Testis (tissue), 3 donors: ENCODE results near the gene LTBR. TPM values are rescaled to one million over a fixed set of nuclear protein-coding genes. Genes with fewer than 3 reads are reported as not detected.

Source experiments
- DNase-seq: peaks from one replicate; pipeline ENCODE4 v3.0.0-alpha.2; 2019
- H3K27ac ChIP-seq, 2 donors: fragments of 200-600 bp; sonication (generic); one replicate each; pipeline ENCODE4 v1.5.1; 2019
- H3K27me3 ChIP-seq: fragments of 200-600 bp; sonication (generic); one replicate; pipeline ENCODE4 v1.5.1; 2019
- H3K36me3 ChIP-seq: fragments of 200-600 bp; sonication (generic); one replicate; pipeline ENCODE4 v1.5.1; 2017; ENCODE audit warnings: low read depth; ENCODE audit errors: missing control alignments
- H3K4me1 ChIP-seq: fragments of 200-600 bp; sonication (generic); one replicate; pipeline ENCODE4 v1.5.1; 2019
- H3K4me3 ChIP-seq, 2 donors: fragments of 200-600 bp; sonication (generic); one replicate each; pipeline ENCODE4 v1.5.1; 2017 to 2019
- H3K9me3 ChIP-seq: fragments of 200-600 bp; sonication (generic); one replicate; pipeline ENCODE4 v1.5.1; 2017
- POLR2A ChIP-seq: fragments of 450-650 bp; IDR thresholded peaks from one replicate; pipeline ENCODE4 v1.6.1; 2017; ENCODE audit warnings: antibody characterized with exemption, mild to moderate bottlenecking, moderate library complexity
- WGBS, 2 donors: methylation state at CpG; one replicate each; pipeline ENCODE4 v1.1.5; 2018; 5-methylcytosine and 5-hydroxymethylcytosine counted together
- intact Hi-C: fragments of 100-400 bp; cut with DNase I; formaldehyde crosslinking; loops from one replicate; pipeline ENCODE4 v1.15.1; 2023; ENCODE audit warnings: low total_unique reads
- polyA plus RNA-seq: library from polyadenylated mRNA; stranded (reverse); fragments of 350-450 nt; fragmentation: Illumina TruSeq; extraction: RNeasy Lipid Tissue Mini Kit (QIAGEN cat#74804); gene quantifications from one replicate; pipeline ENCODE4 v1.2.3, GENCODE V29; 2014; ENCODE audit warnings: low read depth, low replicate concordance; ENCODE audit not compliant: insufficient read depth
- total RNA-seq, 2 donors: library from RNA; depleted of rRNA; stranded (reverse); fragments of >200 nt; gene quantifications; one replicate each; pipeline ENCODE4 v1.2.3, GENCODE V29; 2016
- TF ChIP-seq, protein P1 (sequence below), 3 experiments: fragments of 450-650 bp in 2 of 3; fragments of 200-600 bp in 1 of 3; sonication (generic) in 1 of 3; IDR thresholded peaks; one replicate each; pipeline ENCODE4 v1.5.1; 2016 to 2019; ENCODE audit warnings: antibody characterized with exemption in 3 of 3, mild to moderate bottlenecking in 2 of 3, moderate library complexity in 1 of 3

LTBR gene
- total and polyA plus RNA-seq, 3 donors from 2014 or later, result 36.6 to 112 (median 81.3) TPM

GRCh38 chr12:6367969-6368892 is 15.7 kb upstream of the LTBR start:
- Histone ChIP-seq H3K9me3 (no peaks in the 10 kb centered on the region), H3K4me3 (no peak overlapping the region), H3K27ac (peak overlapping the region in 1 of 2 donors; percentile 55), H3K4me1 (peaks cover 6% of the 10 kb centered on the region), H3K27me3 (no peaks in the 10 kb centered on the region), H3K36me3 (no peaks in the 10 kb centered on the region)
- no peak for TF ChIP-seq POLR2A
- TF ChIP-seq, protein P1, sequence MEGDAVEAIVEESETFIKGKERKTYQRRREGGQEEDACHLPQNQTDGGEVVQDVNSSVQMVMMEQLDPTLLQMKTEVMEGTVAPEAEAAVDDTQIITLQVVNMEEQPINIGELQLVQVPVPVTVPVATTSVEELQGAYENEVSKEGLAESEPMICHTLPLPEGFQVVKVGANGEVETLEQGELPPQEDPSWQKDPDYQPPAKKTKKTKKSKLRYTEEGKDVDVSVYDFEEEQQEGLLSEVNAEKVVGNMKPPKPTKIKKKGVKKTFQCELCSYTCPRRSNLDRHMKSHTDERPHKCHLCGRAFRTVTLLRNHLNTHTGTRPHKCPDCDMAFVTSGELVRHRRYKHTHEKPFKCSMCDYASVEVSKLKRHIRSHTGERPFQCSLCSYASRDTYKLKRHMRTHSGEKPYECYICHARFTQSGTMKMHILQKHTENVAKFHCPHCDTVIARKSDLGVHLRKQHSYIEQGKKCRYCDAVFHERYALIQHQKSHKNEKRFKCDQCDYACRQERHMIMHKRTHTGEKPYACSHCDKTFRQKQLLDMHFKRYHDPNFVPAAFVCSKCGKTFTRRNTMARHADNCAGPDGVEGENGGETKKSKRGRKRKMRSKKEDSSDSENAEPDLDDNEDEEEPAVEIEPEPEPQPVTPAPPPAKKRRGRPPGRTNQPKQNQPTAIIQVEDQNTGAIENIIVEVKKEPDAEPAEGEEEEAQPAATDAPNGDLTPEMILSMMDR (IDR thresholded peaks at IDR 0.05), result no peak
- intact Hi-C loops, result no loop called here
- DNase-seq, result no peak
- 71 to 73% methylated on average over 15 of the region's 15 CpGs for WGBS, 2 donors

GRCh38 chr12:6368906-6369525 is 14.9 kb upstream of the LTBR start:
- no peak overlapping the region for H3K4me3 ChIP-seq
- 77 to 82% methylated on average over 9 of the region's 9 CpGs for WGBS, 2 donors
- intact Hi-C loops, result no loop called here

DNA sequence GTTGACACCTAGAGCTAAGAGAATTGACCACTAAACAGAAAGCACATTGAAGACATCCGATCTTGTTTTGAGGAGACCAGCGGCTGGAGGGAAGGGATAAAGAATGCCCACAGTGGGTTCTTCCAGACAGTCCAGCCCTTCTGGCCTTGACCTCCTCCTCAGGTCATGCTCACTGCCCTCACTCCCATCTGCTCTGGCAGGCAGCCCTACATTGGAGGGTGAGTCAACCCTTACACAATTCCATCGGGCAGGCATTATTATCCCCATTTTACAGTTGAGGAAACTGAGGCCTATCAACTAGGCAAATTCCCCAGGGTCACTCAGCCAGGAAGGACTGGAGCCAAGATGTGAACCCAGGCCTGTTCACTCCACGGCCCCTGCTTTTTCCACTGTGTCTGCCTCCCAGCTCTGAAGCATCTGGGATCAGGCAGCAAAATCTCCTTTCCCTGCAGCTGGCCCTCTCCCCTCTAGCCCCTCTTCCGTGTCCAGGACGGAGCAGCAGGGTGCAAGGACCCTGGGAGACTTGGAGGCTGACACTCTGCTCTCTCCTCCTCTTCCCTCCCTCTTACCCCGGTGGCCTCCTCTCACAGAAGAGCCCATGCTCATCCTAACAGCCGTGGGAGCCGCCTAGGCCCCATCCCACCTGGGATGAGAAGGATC is 13.9 kb upstream of the LTBR start:
- no peak overlapping the region for H3K27ac ChIP-seq
- no peaks in the 10 kb centered on the region for H3K36me3 ChIP-seq
- no peaks in the 10 kb centered on the region for H3K9me3 ChIP-seq
- WGBS, 2 donors, result 77 to 85% methylated on average over 9 of the region's 9 CpGs
- intact Hi-C loops, result no loop called here
- H3K27me3 ChIP-seq, result no peaks in the 10 kb centered on the region
- H3K4me3 ChIP-seq, result no peak overlapping the region
- peaks cover 9% of the 10 kb centered on the region for H3K4me1 ChIP-seq
- TF ChIP-seq, protein P1 (IDR thresholded peaks at IDR 0.05), result no peak
- no peak for TF ChIP-seq POLR2A
- DNase-seq, result no peak

More at GRCh38 chr12:6368906-6369525, 14.9 kb upstream of the LTBR start:
- no peaks in the 10 kb centered on the region for H3K9me3 ChIP-seq
- H3K4me1 ChIP-seq, result no peaks in the 10 kb centered on the region
- DNase-seq, result no peak
- peak overlapping the region in 1 of 2 donors; percentile 35 for H3K27ac ChIP-seq
- TF ChIP-seq, protein P1 (IDR thresholded peaks at IDR 0.05), result no peak
- no peak for TF ChIP-seq POLR2A
- H3K36me3 ChIP-seq, result no peaks in the 10 kb centered on the region
- no peaks in the 10 kb centered on the region for H3K27me3 ChIP-seq

DNA sequence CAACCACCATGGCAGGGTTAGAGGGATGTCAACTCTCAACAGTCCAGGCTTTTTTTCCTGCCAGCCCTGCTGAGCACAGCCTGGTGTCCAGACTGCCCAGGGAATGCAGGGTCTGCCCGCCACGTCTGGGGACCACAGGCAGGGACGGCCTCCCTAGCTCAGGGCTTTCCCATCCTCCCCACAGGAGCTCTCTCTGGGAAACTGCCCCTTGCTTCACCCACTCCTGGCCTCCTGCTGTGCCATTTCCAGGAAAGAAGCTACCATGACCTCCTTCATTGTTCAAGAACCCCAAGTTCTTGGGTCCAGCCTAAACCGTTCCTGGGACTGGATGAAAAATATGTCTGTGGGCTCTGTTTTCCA is 13.4 kb upstream of the LTBR start:
- Histone ChIP-seq H3K27ac (no peak overlapping the region), H3K36me3 (no peaks in the 10 kb centered on the region), H3K4me3 (no peak overlapping the region), H3K9me3 (no peaks in the 10 kb centered on the region), H3K4me1 (peaks cover 14% of the 10 kb centered on the region), H3K27me3 (no peaks in the 10 kb centered on the region)
- intact Hi-C loops, result no loop called here
- TF ChIP-seq POLR2A, result no peak
- TF ChIP-seq, protein P1 (IDR thresholded peaks at IDR 0.05), result no peak
- no peak for DNase-seq
- WGBS, 2 donors, result 88 to 93% methylated on average over 4 of the region's 4 CpGs
